PC-9 (cell line): Measurements from ENCODE around the gene GORAB.

Source experiments
- CTCF ChIP-seq: fragments of 200-600 bp; sonication (generic); conservative IDR thresholded peaks from 2 replicates; pipeline ENCODE4 v1.6.1; 2017; ENCODE audit warnings: mixed run types, antibody characterized with exemption, mild to moderate bottlenecking, moderate library complexity
- EZH2 ChIP-seq: fragments of 200-600 bp; sonication (generic); IDR thresholded peaks from 2 replicates; pipeline ENCODE4 v1.8.0; 2017; ENCODE audit warnings: antibody characterized with exemption, low read depth

- TF ChIP-seq CTCF, result no peak
- no peak for TF ChIP-seq EZH2
Measured at GRCh38 chr1:170521818-170522217, 10.1 kb upstream of the GORAB start.
